ENCODE measurements around the gene CRYBB3.

CRYBB3 gene

GRCh38 chr22:25165785-25166184, 33.9 kb upstream of the CRYBB3 start:
- no peak for TF ChIP-seq FOXP2 (optimal IDR thresholded peaks at IDR 0.05; ENCODE audit: borderline replicate concordance, extremely low read depth, extremely low read length, insufficient read depth)
- TF ChIP-seq, protein P1, sequence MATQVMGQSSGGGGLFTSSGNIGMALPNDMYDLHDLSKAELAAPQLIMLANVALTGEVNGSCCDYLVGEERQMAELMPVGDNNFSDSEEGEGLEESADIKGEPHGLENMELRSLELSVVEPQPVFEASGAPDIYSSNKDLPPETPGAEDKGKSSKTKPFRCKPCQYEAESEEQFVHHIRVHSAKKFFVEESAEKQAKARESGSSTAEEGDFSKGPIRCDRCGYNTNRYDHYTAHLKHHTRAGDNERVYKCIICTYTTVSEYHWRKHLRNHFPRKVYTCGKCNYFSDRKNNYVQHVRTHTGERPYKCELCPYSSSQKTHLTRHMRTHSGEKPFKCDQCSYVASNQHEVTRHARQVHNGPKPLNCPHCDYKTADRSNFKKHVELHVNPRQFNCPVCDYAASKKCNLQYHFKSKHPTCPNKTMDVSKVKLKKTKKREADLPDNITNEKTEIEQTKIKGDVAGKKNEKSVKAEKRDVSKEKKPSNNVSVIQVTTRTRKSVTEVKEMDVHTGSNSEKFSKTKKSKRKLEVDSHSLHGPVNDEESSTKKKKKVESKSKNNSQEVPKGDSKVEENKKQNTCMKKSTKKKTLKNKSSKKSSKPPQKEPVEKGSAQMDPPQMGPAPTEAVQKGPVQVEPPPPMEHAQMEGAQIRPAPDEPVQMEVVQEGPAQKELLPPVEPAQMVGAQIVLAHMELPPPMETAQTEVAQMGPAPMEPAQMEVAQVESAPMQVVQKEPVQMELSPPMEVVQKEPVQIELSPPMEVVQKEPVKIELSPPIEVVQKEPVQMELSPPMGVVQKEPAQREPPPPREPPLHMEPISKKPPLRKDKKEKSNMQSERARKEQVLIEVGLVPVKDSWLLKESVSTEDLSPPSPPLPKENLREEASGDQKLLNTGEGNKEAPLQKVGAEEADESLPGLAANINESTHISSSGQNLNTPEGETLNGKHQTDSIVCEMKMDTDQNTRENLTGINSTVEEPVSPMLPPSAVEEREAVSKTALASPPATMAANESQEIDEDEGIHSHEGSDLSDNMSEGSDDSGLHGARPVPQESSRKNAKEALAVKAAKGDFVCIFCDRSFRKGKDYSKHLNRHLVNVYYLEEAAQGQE (IDR thresholded peaks at IDR 0.05; ENCODE audit: insufficient read depth in 1 of 2, low read depth in 2 of 2, low read length in 2 of 2): no peak
- no peak for TF ChIP-seq TAF1 (IDR thresholded peaks at IDR 0.05; ENCODE audit: borderline replicate concordance, insufficient read depth, low read length)
- no peak for TF ChIP-seq POLR2AphosphoS5 (IDR thresholded peaks at IDR 0.05; ENCODE audit: low read depth, low read length)
- no peak for TF ChIP-seq SIN3A (IDR thresholded peaks at IDR 0.05; ENCODE audit: borderline replicate concordance, insufficient read depth, low read length)

DNA sequence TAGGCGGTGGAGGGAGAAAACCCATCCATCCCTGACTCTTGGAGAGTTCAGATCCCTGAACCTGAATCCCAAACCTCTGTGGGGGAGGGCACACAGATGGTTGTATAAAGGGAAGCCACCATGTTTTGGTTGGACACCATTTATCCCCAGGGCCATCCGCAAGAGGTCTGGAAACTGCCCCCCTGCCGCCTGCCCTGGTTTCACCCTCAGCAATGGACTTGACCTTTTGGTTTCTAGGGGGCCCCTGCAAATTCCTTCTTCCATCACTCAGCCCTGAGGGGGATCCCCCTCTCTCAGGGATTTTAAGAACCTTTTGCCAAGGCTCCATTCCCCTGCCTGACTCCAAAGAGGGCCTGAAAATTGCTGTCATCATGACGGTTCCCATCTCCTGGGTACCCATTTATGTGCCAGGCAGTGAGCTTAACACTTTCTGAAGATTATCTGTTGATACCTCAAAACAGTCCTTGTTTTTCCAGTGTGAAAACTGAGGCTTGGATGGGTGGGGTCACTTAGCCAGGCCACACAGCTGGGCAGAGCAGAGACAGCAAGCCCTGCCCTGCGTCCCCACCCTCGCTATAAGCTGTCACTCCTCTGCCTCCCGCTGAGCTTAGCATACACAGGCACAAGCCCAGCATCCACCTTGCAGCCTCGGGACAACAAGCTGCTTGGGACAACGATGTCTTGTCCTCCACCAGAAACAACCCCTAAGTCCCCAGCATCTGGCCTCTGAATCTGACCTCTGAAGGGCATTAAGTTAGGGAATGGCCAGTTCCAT, 33.2 kb upstream of the CRYBB3 start:
- TF ChIP-seq FOXP2 (optimal IDR thresholded peaks at IDR 0.05; ENCODE audit: borderline replicate concordance, extremely low read depth, extremely low read length, insufficient read depth): no peak
- no peak for TF ChIP-seq TAF1 (IDR thresholded peaks at IDR 0.05; ENCODE audit: borderline replicate concordance, insufficient read depth, low read length)
- TF ChIP-seq POLR2AphosphoS5 (IDR thresholded peaks at IDR 0.05; ENCODE audit: low read depth, low read length): no peak
- no peak for TF ChIP-seq SIN3A (IDR thresholded peaks at IDR 0.05; ENCODE audit: borderline replicate concordance, insufficient read depth, low read length)
- TF ChIP-seq, protein P1 (IDR thresholded peaks at IDR 0.05; ENCODE audit: insufficient read depth in 1 of 2, low read depth in 2 of 2, low read length in 2 of 2): no peak

GRCh38 chr22:25167082-25167481, 32.6 kb upstream of the CRYBB3 start:
- TF ChIP-seq SIN3A (IDR thresholded peaks at IDR 0.05; ENCODE audit: borderline replicate concordance, insufficient read depth, low read length) (no peak), TAF1 (IDR thresholded peaks at IDR 0.05; ENCODE audit: borderline replicate concordance, insufficient read depth, low read length) (no peak), FOXP2 (optimal IDR thresholded peaks at IDR 0.05; ENCODE audit: borderline replicate concordance, extremely low read depth, extremely low read length, insufficient read depth) (no peak), POLR2AphosphoS5 (IDR thresholded peaks at IDR 0.05; ENCODE audit: low read depth, low read length) (no peak)
- TF ChIP-seq, protein P1 (IDR thresholded peaks at IDR 0.05; ENCODE audit: insufficient read depth in 1 of 2, low read depth in 2 of 2, low read length in 2 of 2): no peak

- TF ChIP-seq FOXP2 (optimal IDR thresholded peaks at IDR 0.05; ENCODE audit: borderline replicate concordance, extremely low read depth, extremely low read length, insufficient read depth) (no peak), SIN3A (IDR thresholded peaks at IDR 0.05; ENCODE audit: borderline replicate concordance, insufficient read depth, low read length) (no peak), TAF1 (IDR thresholded peaks at IDR 0.05; ENCODE audit: borderline replicate concordance, insufficient read depth, low read length) (no peak), POLR2AphosphoS5 (IDR thresholded peaks at IDR 0.05; ENCODE audit: low read depth, low read length) (no peak)
- TF ChIP-seq, protein P1 (IDR thresholded peaks at IDR 0.05; ENCODE audit: insufficient read depth in 1 of 2, low read depth in 2 of 2, low read length in 2 of 2): no peak
These were observed 31.6 kb upstream of the CRYBB3 start for GRCh38 chr22:25167834-25168601.

All from PFSK-1 (cell line).